ENCODE data around the gene RNF6.
"Not testable (repeated sequence)": the region's sequence is repeated elsewhere in the genome, so short reads cannot be mapped to it uniquely, and the experiment has no call there.

The RNF6 gene

DNA sequence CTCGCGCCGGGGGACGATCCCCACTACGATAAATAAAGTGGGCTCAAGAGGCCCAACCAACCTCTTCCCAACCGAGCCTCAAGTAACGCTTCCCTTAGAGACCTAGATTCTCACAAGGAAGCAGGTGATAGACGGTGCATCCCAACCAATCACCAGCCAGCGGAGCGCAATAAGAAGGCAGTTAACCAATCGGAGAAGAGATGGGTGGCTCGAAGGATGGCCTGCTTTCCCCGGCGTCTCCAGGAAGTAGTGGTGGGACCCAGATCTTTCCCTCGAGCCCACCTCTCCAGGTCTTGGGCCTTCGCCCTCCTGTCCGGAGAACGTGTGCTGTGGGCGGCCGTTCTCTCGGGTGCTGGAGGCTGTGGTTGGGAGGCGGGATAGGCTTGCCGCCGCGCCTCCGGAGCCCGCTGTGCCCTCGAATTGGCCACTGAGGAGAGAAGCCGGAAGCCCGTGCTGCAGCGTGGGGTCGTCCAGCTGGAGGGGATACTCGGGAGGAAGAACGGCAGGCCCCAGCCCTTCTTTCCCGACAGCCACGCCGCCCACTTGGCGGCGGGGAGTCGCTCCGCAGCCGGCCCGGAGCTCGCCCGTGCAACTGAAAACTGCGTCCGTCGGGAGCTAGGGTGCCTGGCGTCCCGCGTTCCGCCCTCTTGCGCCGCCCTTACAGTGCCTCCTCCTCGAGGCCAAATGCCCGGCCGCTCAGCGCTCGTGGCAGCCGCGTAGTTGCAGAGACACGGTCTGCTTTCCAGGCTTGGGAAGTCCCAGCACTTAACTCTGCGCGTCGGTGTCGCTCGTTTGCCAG, at the start of gene RNF6:
RNF6 (minus strand) TSS at position 594 of the 799 bp plus-strand sequence. CDS start 2,665 bp downstream, outside the sequence.
- DNase-seq (ENCODE audit: low spot score), result peak; percentile 90

DNA sequence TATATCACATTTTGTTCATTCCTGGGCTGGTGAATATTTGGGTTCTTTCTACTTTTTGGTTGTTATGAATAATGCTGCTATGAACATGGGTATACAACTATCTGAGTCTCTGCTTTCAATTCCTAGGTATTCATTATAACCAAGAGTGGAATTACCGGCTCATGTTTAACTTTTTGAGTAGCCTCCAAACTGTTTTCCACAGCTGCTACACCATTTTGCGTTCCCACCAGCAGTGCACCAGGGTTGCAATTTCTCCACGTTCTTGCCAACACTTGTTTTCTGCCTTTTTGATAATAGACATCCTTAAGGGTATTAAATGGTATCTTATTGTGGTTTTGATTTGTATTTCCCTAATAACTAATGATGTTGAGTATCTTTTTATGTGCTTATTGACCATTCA, 48.6 kb upstream of the RNF6 start:
- DNase-seq (ENCODE audit: low spot score), result no peak

DNA sequence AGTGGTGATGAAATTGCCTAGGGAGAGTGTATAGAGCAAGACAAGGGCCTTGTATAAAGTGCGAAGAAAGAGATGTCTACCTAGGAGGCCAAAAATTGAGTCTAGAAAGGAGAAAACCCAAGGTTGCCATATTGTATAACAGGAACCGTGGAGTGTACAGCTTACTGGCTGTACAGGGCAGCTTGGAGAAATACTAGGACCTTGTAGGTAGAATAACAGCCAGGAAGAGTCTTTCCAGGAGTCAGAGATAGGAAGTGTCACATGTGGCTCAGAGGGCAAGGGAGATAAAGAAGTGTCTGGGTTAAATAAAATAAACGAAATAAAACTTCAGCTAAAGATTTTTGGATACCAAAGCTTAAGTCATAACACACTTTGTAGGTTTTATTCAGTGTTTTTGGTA, 44.2 kb upstream of the RNF6 start:
- no peak for DNase-seq (ENCODE audit: low spot score)

- no peak for DNase-seq (ENCODE audit: low spot score)
These were observed 40.0 kb upstream of the RNF6 start for GRCh38 chr13:26262156-26262555.

- DNase-seq (ENCODE audit: low spot score), result no peak
These were observed 37.5 kb upstream of the RNF6 start for GRCh38 chr13:26259634-26260033.

DNA sequence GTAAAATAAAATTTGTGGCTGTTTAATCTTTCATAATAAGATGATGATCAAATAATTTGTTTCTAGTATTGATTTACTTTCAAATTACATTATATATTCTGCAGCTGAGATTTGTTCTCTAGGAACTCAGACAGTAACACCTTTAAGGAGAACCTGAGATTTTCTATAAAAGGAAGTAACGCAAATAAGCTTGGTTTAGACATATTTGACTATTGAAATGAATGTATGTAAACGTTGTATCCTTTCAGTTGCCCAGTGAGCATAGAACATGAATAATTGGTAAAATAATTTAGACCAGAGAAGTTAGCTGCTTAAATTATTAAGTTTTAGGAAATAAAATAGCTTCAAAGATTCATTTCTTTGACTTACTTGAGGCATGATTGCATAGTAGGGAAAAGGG, 34.9 kb upstream of the RNF6 start:
- no peak for DNase-seq (ENCODE audit: low spot score)

- DNase-seq (ENCODE audit: low spot score), result no peak
These were observed 33.7 kb upstream of the RNF6 start for GRCh38 chr13:26255691-26256277.

DNA sequence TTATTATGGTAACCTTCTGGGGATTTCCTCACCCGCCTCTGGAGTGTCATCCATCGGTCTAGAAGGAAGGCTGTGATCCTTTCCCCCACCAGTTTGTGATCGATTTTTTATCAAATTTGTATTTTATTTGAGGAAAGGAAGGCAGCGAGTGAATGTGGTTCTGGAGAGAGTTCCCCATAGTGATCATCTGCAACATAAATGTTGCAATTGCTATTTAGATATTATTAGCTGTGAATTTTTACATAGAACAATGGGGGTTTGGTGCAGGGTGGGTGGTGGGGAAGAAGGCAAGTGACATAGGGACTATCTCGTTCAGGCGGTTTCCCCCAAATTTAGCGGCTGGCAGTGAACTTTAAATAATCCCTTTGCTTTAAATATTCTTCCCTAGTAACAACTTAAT, 33.0 kb upstream of the RNF6 start:
- no peak for DNase-seq (ENCODE audit: low spot score)

DNA sequence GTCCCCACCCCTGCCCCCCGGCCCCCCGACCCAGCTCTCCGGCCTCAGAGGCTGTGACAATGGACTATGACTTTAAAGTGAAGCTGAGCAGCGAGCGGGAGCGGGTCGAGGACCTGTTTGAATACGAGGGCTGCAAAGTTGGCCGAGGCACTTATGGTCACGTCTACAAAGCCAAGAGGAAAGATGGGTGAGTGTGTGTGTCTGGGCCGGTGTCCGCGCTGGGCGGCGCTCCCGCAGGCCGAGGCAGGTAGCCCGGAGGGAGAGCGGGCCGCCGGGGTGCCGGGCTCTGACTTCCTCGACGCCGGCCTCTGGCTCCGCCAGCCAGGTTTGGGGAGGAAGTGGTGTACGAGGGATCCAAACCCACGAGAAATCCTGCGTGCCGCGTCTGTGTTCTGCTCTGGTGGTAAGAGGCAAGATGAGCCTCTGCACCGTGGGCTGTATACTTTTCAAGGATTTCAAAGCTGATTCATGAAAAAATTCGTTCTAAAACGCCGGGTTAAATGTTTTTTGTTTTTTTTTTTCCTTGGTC, 32.5 kb upstream of the RNF6 start:
- DNase-seq (ENCODE audit: low spot score), result peak; percentile 48

DNA sequence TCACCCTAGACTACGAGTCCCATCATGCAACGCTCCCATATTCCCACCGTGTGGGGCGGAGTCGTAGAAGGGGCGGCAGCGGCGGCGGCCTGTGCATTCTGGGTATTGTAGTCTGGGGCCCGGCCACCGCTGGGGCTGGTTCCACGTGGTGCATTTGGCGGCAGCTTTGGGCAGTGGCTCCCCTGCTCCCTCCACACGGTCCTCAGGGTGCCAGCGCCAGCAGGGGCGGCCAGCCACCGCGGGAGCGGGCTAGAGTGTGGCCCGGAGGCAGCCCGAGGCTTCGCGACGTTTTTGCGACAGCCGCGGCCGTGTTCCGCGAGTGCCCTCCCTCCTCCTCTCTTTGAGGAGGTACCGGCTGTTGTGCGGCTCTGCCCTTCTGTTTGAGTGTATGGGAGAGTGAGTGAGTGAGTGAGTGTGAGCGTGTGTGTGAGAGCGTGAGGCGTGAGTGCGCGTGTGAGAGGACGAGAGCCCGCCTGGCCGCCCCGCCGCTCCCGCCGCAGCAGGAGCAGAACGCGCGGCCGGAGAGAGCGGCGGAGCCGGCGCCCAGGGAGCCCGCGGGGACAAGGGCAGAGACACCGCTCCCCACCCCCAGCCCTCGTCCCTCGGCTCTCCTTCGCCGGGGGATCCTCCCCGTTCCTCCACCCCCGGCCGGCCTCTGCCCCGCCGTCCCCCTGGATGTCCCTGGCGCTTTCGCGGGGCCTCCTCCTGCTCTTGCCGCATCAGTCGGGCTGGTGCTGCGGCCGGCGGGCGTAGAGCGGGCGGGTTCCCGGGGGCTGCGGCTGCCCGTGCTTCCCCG, 31.9 kb upstream of the RNF6 start, which contains the start of gene CDK8:
CDK8 (plus strand) TSS at position 343 of the 796 bp plus-strand sequence. CDS start 513 bp downstream, outside the sequence.
- DNase-seq (ENCODE audit: low spot score), result peak; percentile 85

DNA sequence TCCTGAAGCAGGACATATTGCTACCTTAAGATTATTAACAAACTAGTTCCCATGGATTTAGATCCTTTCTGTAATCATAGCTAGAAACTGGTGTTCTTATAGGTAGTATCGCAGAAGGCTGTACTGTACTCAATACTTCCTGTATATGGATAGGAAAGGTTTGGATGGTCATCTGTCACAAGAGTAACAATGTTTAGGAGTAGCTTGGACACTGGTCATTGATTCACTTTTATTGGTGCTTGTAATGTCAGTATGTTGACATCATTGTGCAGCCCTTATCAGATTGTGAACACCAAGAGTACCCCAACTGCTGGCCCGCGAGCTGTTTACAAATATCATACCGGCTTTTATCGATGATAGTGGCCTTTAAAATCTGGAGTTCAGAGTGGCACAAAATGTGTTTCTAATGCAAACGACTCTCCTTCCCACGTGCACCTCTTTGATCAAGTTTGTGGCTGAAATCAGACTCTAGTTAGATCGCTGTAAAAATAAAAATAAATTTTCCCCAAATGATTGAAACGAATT, 31.2 kb upstream of the RNF6 start:
- no peak for DNase-seq (ENCODE audit: low spot score)

- DNase-seq (ENCODE audit: low spot score), result not testable (repeated sequence)
These were observed 29.9 kb upstream of the RNF6 start for GRCh38 chr13:26252006-26252405.

DNA sequence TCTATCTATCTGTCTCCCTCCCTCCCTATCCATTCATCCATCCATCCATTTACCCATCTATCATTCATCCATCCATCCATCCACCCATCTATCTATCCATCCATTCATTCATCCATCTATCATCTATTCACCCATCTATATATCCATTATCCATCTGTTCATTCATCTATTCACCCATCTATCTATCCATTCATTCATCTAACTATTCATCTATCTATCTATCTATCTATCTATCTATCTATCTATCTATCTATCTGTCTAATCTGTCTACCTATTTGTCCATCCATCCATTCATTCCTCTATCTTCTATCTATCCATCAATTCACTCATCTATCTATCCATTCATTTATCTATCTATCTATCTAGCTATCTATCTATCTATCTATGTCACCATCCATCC, 27.4 kb upstream of the RNF6 start:
- DNase-seq (ENCODE audit: low spot score), result no peak

- DNase-seq (ENCODE audit: low spot score), result no peak
These were observed 25.5 kb upstream of the RNF6 start for GRCh38 chr13:26247608-26248007.

DNA sequence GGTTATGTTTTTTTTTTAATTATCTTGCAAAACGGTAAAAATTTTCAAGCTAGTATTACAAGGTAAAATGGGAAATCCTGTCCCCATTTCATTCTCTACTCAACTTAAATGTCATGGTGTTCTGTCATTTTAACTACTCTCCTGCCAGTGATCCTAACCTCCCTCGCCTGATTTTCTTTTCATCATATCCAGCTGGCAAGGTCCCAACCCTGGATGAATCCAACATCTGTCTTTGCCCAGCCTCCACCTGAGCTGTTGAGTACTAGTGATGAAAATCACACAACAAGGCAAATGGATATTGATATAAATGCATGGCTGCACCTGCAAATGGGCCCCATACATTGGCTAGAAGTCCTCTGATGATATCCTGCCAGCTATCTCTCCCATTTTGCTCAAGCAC, 24.9 kb upstream of the RNF6 start:
- DNase-seq (ENCODE audit: low spot score), result no peak

- DNase-seq (ENCODE audit: low spot score), result no peak
These were observed 24.0 kb upstream of the RNF6 start for GRCh38 chr13:26246154-26246553.

- DNase-seq (ENCODE audit: low spot score), result no peak
These were observed 14.2 kb upstream of the RNF6 start for GRCh38 chr13:26236296-26236695.

DNA sequence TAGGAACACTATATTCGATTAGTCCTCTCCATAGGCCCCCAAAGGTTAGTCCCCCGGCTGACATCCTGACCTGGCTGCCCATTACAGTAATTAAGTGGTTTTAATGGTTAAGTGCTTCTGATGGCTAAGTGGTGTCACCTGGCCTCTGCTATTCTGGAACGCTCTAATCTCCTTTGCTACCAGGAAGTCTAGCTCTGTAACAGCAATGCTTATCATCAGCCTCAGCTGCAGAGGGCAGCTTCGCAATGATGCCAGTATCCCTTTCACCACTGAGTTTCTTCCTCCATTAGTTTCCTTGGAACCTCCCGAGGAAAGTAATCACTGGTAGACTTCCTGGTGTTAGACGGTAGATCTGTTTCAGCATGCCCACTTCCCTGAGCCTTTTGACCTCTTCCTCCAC, 8.6 kb upstream of the RNF6 start:
- DNase-seq (ENCODE audit: low spot score), result no peak

- no peak for DNase-seq (ENCODE audit: low spot score)
These were observed 7.0 kb upstream of the RNF6 start for GRCh38 chr13:26229080-26229615.

DNA sequence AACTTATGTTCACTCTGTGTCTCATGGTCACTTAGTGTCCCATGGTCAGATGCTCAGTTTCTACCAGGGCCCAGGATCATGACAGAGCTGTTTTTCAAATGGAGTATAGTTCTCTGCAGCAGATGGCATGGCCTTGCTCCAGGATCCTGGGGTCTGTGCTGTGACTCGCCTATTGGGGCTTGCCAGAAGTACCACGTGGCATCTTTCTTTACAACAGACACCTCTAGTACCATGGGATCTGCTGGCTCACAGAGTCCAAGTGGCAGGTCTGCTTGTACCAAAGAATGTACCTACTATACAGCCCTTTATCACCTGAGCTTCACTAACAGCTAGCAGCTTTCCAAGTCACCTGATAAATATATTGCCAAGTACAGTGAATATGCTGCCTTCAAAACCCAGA, 6.0 kb upstream of the RNF6 start:
- DNase-seq (ENCODE audit: low spot score), result no peak

GRCh38 chr13:26227166-26227971, 5.3 kb upstream of the RNF6 start:
- DNase-seq (ENCODE audit: low spot score), result no peak

Measured in CD4-positive, alpha-beta T cell treated with Interleukin-6 at 100 ng/mL for 8 hours (primary cell).